ENCODE data around the gene CD300E. TPM values are rescaled to one million over a fixed set of nuclear protein-coding genes. Genes with fewer than 3 reads are reported as not detected.

Gene CD300E
- total and polyA plus RNA-seq, 2 donors (not counting 3 experiments of a cell fraction or from before 2014, with no cell fraction given): not detected

DNA sequence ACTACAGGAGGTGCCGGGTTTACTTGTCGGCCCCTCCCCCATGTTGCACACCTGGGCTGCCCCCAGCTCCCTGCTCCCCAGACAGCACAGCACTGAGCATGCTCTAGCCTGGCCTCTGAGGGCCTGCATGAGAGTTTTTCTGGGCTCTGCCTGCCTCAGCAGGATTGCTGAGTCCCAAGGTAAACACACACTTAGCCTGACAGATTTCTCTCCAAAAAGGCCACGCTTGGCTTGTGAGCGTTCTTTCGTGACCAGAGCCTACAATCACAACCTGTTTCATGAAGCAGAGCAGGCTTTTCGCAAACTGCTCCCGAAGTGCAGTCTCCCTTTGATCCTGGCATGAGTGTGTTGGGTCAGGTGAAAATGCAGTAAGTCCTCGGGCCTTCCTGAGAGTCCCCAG lies 9.8 kb upstream of the CD300E start:
- no peak for FAIRE-seq
- POLR2A ChIA-PET: no interaction called here

More for the DNA sequence above, 9.8 kb upstream of the CD300E start:
- Histone ChIP-seq H3K36me3 (ENCODE audit: control insufficient read depth in 2 of 2, extremely low read depth in 1 of 2, insufficient read depth in 2 of 2, low read length in 2 of 2) (no peaks in the 10 kb centered on the region), H3K9me1 (replicated peaks; ENCODE audit: control insufficient read depth, extremely low read depth, insufficient read depth, low read length) (no peaks in the 10 kb centered on the region), H3K9me3 (replicated peaks; ENCODE audit: control insufficient read depth, insufficient read depth, low read length) (no peaks in the 10 kb centered on the region), H3K27ac (ENCODE audit: insufficient read depth, low read depth, low read length) (no peak overlapping the region), H3K79me2 (ENCODE audit: control insufficient read depth, insufficient read depth, low read length) (no peaks in the 10 kb centered on the region), H3K4me1 (ENCODE audit: control insufficient read depth, extremely low read depth, insufficient read depth, low read length) (no peaks in the 10 kb centered on the region), H3K9ac (replicated peaks; ENCODE audit: extremely low read depth, insufficient read depth, low read length) (no peak overlapping the region), H3K4me2 (ENCODE audit: insufficient read depth, low read length) (no peak overlapping the region), H4K20me1 (replicated peaks; ENCODE audit: control insufficient read depth, extremely low read depth, insufficient read depth, low read length) (no peaks in the 10 kb centered on the region), H3K4me3 (replicated peaks in 1 of 3; ENCODE audit: insufficient read depth in 1 of 3, low read depth in 1 of 3, low read length in 3 of 3) (no peak overlapping the region), H3K27me3 (ENCODE audit: control insufficient read depth in 2 of 2, insufficient read depth in 2 of 2, low read length in 2 of 2) (no peaks in the 10 kb centered on the region), H2AFZ (ENCODE audit: low read depth, low read length) (no peak overlapping the region)
- dilution Hi-C loops (cut with MboI; ENCODE audit: extremely low pct_ligation_motif_present, low sequenced_read_pairs): no loop called here
- intact Hi-C loops (cut with micrococcal nuclease): no loop called here
- DNase-seq (ENCODE audit: low read depth, low spot score): no peak
- no TSS peak for BruUV-seq (replicated peaks)
- CTCF ChIA-PET: no interaction called here
- TF ChIP-seq, protein P1, sequence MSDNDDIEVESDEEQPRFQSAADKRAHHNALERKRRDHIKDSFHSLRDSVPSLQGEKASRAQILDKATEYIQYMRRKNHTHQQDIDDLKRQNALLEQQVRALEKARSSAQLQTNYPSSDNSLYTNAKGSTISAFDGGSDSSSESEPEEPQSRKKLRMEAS (IDR thresholded peaks at IDR 0.05; ENCODE audit: insufficient read depth, insufficient read length): no peak
- TF ChIP-seq EZH2 (IDR thresholded peaks at IDR 0.05; ENCODE audit: borderline replicate concordance, low read depth, low read length, severe bottlenecking) (no peak), MYC (IDR thresholded peaks at IDR 0.05; ENCODE audit: low read depth, low read length) (no peak), FOS (IDR thresholded peaks at IDR 0.05; ENCODE audit: borderline replicate concordance, insufficient read depth, low read length) (no peak), POLR2A (IDR thresholded peaks at IDR 0.05; ENCODE audit: low read depth, low read length) (no peak), CTCF (IDR thresholded peaks at IDR 0.05; ENCODE audit: extremely low read depth in 1 of 2, insufficient read depth in 1 of 2, low read depth in 1 of 2, low read length in 2 of 2) (no peak), JUN (IDR thresholded peaks at IDR 0.05; ENCODE audit: borderline replicate concordance, insufficient read depth, insufficient read length, low read depth) (no peak), GATA2 (IDR thresholded peaks at IDR 0.05; ENCODE audit: insufficient read depth, insufficient read length, low read depth, low read length) (no peak), POLR2AphosphoS5 (IDR thresholded peaks at IDR 0.05; ENCODE audit: insufficient read depth, low read depth, low read length) (no peak)

All from endothelial cell of umbilical vein (primary cell).